ENCODE data around the gene PSG11. TPM values are rescaled to one million over a fixed set of nuclear protein-coding genes. Genes with fewer than 3 reads are reported as not detected.
"Not testable (repeated sequence)": the region's sequence is repeated elsewhere in the genome, so short reads cannot be mapped to it uniquely, and the experiment has no call there.

The PSG11 gene
- polyA plus RNA-seq, 3 donors = 0.24 to 0.30 TPM; not detected in 1

GRCh38 chr19:42996161-42996560 is 30.1 kb downstream of the PSG11 start:
- not testable (repeated sequence) for DNase-seq (ENCODE audit: extremely low read depth in 1 of 11, low read depth in 9 of 11, low spot score in 4 of 11)

- not testable (repeated sequence) for DNase-seq (ENCODE audit: extremely low read depth in 1 of 11, low read depth in 9 of 11, low spot score in 4 of 11)
Observed at GRCh38 chr19:42992029-42992604, 34.2 kb downstream of the PSG11 start.

- no peak for DNase-seq (ENCODE audit: extremely low read depth in 1 of 11, low read depth in 9 of 11, low spot score in 4 of 11)
Observed at GRCh38 chr19:42989851-42990250, 36.4 kb downstream of the PSG11 start.

- DNase-seq (ENCODE audit: extremely low read depth in 1 of 11, low read depth in 9 of 11, low spot score in 4 of 11) = not testable (repeated sequence)
Observed at GRCh38 chr19:42989186-42989585, 37.1 kb downstream of the PSG11 start.

GRCh38 chr19:42988206-42988605 is 38.1 kb downstream of the PSG11 start:
- DNase-seq (ENCODE audit: extremely low read depth in 1 of 11, low read depth in 9 of 11, low spot score in 4 of 11) = not testable (repeated sequence)

GRCh38 chr19:42985588-42985987 is 40.7 kb downstream of the PSG11 start:
- no peak for DNase-seq (ENCODE audit: extremely low read depth in 1 of 11, low read depth in 9 of 11, low spot score in 4 of 11)

- not testable (repeated sequence) for DNase-seq (ENCODE audit: extremely low read depth in 1 of 11, low read depth in 9 of 11, low spot score in 4 of 11)
Observed at GRCh38 chr19:42982111-42982510, 44.2 kb downstream of the PSG11 start.

- DNase-seq (ENCODE audit: extremely low read depth in 1 of 11, low read depth in 9 of 11, low spot score in 4 of 11) = not testable (repeated sequence)
Observed at GRCh38 chr19:42971451-42971850, 54.8 kb downstream of the PSG11 start.

- no peak for DNase-seq (ENCODE audit: extremely low read depth in 1 of 11, low read depth in 9 of 11, low spot score in 4 of 11)
Observed at GRCh38 chr19:42965176-42965575, 61.1 kb downstream of the PSG11 start.

GRCh38 chr19:42961119-42961518 is 65.2 kb downstream of the PSG11 start:
- no peak for DNase-seq (ENCODE audit: extremely low read depth in 1 of 11, low read depth in 9 of 11, low spot score in 4 of 11)

Other genes with a start within 250 kb of the PSG11 start
- gene PSG1, start 146.8 kb downstream of the PSG11 start, polyA plus RNA-seq (ENCODE audit: insufficient read length in 3 of 3) = under 1 TPM in 1 of 3 donors, not detected in 2; 0.58 TPM
- not detected for gene PSG6, start 108.6 kb downstream of the PSG11 start, polyA plus RNA-seq (ENCODE audit: insufficient read length in 3 of 3)
- gene PSG7, start 89.3 kb downstream of the PSG11 start, polyA plus RNA-seq (ENCODE audit: insufficient read length in 3 of 3) = not detected
- gene PSG2, start 56.2 kb upstream of the PSG11 start, polyA plus RNA-seq (ENCODE audit: insufficient read length in 3 of 3) = under 1 TPM in 1 of 3 donors, not detected in 2; 0.25 TPM
- under 1 TPM in 1 of 3 donors, not detected in 2; 0.18 TPM for gene PSG5, start 160.1 kb upstream of the PSG11 start, polyA plus RNA-seq (ENCODE audit: insufficient read length in 3 of 3)
- gene PSG4, start 179.2 kb upstream of the PSG11 start, polyA plus RNA-seq (ENCODE audit: insufficient read length in 3 of 3) = under 1 TPM in 1 of 3 donors, not detected in 2; 0.14 TPM
- under 1 TPM in 2 of 3 donors, not detected in 1; 0.06 to 0.26 TPM for gene PSG9, start 243.1 kb upstream of the PSG11 start, polyA plus RNA-seq (ENCODE audit: insufficient read length in 3 of 3)